GM21529 (cell line): ENCODE data around the gene SYTL1.
A peak's percentile ranks its signal among the peaks of the same experiment; 100 is the strongest.
"Not testable (repeated sequence)": the region's sequence is repeated elsewhere in the genome, so short reads cannot be mapped to it uniquely, and the experiment has no call there.

ENCODE experiments used
- ATAC-seq: cut with Tn5 transposase; IDR thresholded peaks from one replicate; pipeline ENCODE4 v1.9.1; 2021; ENCODE audit not compliant: unreplicated experiment

Gene SYTL1

GRCh38 chr1:27383039-27383605, 41.3 kb downstream of the SYTL1 start, which contains the start of gene CD164L2:
Gene CD164L2, minus strand, starts transcription at chr1:27383333. Its CDS starts 94 bp downstream, at chr1:27383239.
- ATAC-seq, result no peak

GRCh38 chr1:27383661-27384060, 41.8 kb downstream of the SYTL1 start:
- ATAC-seq, result no peak

DNA sequence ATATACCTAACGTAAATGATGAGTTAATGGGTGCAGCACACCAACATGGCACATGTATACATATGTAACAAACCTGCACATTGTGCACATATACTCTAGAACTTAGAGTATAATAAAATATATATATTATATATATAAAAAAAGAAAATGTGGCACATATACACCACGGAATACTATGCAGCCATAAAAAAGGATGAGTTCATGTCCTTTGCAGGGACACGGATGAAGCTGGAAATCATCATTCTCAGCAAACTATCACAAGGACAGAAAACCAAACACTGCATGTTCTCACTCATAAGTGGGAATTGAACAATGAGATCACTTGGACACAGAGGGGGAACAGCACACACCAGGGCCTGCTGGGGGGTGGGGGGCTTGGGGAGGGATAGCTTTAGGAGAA, 43.0 kb downstream of the SYTL1 start:
- not testable (repeated sequence) for ATAC-seq

GRCh38 chr1:27388337-27389005, 46.6 kb downstream of the SYTL1 start:
- no peak for ATAC-seq

DNA sequence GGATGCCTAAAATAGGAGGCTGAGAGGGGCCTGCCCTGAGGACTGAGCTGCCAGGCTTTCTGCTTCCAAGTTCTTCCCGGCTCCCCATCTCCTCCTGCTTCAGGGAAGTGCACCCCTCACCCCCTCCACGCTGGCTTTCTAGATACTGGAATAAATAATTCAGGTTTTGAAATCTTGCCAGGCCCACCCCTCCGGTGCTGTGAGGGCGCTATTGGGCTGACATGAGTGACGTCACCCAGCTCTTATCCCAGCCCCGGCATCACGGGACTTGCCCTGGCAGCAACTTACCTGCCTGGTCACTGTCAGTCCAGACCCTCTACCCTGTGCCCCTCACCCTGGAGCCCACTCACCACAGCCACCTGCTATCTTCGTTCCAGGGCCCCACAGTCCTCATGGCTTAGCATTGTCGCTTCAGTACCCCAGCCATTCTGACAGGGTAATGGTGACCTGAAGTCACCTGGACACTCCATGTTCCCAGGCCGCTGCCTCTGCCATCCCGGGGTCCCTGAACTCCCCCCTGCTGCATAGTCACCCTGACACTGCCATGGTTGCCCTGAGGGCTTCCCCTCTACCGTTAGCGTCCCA, 49.8 kb downstream of the SYTL1 start:
- no peak for ATAC-seq

DNA sequence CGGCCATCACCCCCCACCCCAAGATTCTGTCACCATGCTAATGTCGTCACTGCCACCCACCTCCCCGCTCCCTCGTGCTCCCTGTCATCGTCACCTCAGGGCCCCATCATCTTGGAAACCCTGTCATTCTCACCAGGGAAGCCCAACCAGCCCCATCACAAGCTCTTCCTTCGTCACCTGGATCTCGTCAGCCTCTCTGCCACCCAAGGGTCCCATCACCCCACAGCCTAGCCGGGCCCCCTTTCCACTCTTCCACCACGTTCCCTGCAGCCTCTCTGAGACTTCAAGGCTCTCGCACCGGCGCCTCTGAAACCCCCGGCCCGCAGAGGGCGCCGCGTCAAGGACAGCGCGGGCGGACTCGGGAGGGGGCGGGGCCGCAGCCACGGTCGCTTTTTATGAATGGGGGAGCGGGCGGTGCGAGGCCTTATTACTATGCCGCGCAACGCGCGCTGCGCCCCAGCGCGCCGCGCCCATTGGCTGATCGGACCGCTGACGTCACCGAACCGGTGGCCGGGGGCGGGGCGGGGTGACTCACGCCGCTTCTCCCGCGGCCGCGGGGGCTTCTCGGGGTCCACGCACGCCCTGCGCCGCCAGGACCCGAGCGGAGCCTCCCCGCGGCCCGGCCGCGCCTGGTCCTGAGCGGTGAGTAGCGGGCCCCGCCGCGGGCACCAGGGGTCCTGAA, 50.4 kb downstream of the SYTL1 start, which contains the start of gene GPR3:
GPR3 (plus strand) TSS at position 527 of the 682 bp plus-strand sequence. CDS start 1,177 bp downstream, outside the sequence.
- peak; percentile 79 for ATAC-seq

DNA sequence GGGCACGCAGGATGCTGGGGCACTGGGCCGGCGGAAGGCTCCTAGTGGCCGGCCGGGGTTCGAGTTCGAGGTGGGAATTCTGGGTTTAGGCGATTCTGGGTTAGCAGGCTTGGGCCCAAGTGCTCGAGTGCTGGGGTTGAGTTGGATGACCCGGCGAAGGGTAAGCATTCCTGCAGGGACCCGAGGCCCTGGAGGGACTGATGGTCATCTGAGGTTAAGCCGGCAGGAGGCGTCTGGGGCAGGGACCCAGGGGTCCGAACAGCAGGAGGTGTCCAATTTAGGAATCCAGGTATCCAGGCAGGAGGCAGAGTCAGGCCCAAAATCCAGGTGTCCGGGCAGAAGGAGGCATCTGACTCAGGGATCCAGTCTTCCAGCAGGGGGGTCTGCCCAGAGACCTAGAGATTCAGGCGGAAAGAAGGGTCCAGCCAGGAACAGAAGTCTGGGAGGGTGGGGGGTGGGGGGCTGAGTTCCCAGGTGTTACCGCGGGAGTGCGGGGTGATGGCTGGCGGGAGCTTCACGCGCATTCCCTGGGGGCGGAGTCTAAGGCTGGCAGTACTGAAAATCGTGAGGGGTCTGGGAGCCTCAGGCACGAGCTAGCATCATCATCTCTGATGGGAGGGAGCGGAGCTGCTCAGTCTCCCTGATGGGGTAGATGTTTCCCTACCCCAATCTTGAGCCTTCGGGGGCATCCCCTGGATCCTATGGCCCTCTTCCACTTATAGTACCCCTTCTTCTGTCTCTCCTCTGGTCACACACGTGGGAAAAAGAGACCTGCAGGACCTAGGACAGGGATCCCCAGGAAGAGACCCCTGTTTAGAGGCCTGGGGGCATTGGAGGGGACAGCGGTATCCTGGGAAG, 51.2 kb downstream of the SYTL1 start:
- ATAC-seq, result no peak

GRCh38 chr1:27393641-27394281, 51.9 kb downstream of the SYTL1 start:
- no peak for ATAC-seq

GRCh38 chr1:27394282-27394658, 52.4 kb downstream of the SYTL1 start:
- no peak for ATAC-seq

- no peak for ATAC-seq
These were observed 53.1 kb downstream of the SYTL1 start for GRCh38 chr1:27394925-27395324.

- no peak for ATAC-seq
These were observed 53.8 kb downstream of the SYTL1 start for GRCh38 chr1:27395441-27396195.

DNA sequence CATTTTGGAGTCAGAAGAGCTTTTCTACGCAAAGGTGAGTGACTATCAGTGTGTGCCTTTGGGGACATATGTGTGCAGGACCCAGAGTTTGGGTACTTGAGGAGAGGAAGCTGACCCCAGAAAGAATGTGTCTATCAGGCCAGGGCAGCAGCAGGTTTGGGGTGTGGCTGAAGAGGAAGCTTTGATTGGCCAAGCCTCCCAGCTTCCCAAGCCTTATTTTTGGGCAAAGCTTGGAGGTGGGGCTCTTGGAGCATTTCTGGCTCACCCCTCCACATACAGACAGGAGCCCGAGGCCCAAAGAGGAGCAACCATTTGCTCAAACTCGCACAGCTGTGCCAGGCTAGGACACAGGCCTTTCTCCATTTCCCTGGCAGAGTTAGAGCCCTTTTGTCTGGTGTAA, 55.3 kb downstream of the SYTL1 start:
- ATAC-seq, result no peak

GRCh38 chr1:27397749-27398148, 55.9 kb downstream of the SYTL1 start:
- ATAC-seq, result no peak

DNA sequence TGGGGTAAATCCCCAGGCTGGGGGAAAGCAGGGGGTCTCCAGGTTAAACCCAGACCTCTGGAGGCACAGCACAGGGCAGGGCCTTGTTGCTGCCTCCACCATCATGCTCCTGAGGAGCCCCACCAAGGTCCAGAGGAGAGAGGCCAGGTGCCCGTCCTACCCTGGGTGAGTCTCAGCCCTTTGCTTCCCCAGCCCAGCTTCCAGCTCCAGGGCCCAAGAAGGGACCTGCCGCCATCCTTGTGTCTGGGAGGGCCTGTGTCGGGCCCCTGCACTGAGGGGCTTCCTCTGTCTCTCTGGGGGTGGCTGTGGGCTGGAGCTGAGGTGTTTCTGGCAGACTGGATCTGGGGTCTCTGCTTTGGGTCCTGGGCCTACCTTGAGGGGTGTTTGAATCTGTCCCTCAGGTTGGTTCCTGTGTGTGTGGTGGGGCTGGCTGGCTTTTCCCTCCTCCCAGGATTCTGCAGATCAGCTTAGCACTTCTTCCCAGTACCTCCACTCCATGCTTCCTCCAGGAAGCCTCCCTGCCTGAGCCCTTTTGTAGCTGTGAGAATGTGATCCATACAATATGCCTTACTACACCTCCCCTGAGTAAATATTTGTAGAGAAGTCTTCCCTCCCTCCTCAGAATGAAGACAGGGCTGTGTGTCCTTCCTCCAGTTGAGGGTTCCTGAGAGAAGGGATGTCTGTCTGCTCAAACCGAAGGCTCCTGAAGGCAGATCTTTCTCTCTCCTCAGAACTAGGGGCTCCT, 56.8 kb downstream of the SYTL1 start:
- ATAC-seq, result no peak

GRCh38 chr1:27399251-27400025, 57.6 kb downstream of the SYTL1 start:
- no peak for ATAC-seq

DNA sequence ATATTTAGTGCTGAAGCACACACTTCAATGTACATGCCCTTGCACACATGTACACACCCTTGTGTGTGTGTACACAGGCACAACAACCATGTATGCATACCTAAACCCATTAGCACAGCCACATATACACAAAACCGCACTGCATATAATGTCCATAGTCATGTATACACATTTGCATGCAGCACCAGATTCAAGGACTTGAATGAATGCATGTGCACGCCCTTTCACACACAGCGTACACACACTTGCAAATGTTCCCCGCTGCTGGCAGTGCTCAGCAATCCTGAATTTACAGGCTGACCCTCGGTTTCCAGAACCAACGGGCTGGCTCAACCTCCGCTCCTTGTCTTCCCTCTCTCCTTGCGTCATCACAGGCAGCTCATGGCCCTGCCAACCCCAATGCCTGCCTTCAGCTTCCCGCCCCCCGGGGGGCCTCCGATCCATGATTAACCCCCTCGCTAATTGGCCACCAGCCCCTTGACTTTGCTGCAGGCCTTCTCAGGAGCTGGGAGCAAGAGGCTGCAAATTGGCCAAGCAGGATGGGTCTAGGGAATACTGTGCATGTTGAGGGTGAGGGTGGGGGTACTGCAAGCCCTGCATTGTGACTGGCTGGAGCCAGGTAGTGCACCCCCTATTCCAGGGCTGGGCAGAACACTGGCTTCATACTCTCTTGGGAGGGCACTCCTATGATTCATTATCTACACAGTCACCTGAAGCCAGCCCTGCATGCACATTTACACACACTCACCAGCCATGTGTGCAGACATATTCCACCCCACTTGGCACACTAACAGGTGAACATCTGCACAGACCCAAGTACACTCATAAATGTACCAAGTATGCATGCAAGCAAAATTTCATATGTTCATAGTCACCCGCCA, 58.5 kb downstream of the SYTL1 start:
- ATAC-seq, result no peak

- ATAC-seq, result no peak
These were observed 59.1 kb downstream of the SYTL1 start for GRCh38 chr1:27400963-27401341.
